Stromal cell of bone marrow (primary cell): Measurements from ENCODE around the gene THAP9.
"Not testable (repeated sequence)": the region's sequence is repeated elsewhere in the genome, so short reads cannot be mapped to it uniquely, and the experiment has no call there.

Experiments
- DNase-seq: peaks from one replicate; pipeline ENCODE4 v3.0.0-alpha.2; 2012; ENCODE audit warnings: low read depth

THAP9 gene, protein sequence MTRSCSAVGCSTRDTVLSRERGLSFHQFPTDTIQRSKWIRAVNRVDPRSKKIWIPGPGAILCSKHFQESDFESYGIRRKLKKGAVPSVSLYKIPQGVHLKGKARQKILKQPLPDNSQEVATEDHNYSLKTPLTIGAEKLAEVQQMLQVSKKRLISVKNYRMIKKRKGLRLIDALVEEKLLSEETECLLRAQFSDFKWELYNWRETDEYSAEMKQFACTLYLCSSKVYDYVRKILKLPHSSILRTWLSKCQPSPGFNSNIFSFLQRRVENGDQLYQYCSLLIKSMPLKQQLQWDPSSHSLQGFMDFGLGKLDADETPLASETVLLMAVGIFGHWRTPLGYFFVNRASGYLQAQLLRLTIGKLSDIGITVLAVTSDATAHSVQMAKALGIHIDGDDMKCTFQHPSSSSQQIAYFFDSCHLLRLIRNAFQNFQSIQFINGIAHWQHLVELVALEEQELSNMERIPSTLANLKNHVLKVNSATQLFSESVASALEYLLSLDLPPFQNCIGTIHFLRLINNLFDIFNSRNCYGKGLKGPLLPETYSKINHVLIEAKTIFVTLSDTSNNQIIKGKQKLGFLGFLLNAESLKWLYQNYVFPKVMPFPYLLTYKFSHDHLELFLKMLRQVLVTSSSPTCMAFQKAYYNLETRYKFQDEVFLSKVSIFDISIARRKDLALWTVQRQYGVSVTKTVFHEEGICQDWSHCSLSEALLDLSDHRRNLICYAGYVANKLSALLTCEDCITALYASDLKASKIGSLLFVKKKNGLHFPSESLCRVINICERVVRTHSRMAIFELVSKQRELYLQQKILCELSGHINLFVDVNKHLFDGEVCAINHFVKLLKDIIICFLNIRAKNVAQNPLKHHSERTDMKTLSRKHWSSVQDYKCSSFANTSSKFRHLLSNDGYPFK

DNA sequence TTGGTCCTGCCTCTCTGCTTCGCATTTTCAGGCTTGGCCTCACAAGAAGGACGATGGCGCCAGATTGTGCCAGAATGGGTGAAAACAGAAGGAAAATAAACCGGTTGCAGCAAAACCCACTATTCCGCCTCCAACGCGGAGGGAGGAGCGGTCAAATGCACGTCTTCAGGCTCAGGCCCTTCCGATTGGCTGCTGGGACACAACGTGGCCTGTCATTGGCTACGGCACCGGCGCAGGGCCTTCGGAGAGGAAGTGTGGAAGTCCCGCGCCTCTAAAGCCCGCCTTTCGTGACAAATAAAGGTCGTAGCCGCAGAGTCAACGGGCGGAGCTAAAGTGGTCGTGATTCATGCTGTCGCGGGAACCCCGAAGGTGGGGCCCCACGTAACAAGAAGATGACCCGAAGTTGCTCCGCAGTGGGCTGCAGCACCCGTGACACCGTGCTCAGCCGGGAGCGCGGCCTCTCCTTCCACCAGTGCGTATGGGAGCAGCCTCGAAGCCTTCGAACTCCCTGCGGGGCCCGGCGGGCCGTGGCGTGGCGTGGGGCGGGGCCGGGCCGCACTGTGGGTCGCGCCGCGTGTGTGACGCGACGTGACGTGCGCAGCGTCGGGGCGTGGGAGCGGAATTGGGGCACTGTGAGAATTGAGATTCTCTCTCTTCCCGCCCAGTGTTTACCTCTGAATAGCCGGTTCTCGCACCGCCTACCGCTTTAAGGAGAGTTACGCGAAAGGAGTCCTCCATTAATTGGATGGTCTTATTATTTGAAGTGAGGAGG lies at the start of gene THAP9:
Gene THAP9, plus strand, starts transcription at position 325 of the 772 bp plus-strand sequence. Its CDS starts 68 bp downstream, at position 393.
- peak; percentile 100 for DNase-seq

DNA sequence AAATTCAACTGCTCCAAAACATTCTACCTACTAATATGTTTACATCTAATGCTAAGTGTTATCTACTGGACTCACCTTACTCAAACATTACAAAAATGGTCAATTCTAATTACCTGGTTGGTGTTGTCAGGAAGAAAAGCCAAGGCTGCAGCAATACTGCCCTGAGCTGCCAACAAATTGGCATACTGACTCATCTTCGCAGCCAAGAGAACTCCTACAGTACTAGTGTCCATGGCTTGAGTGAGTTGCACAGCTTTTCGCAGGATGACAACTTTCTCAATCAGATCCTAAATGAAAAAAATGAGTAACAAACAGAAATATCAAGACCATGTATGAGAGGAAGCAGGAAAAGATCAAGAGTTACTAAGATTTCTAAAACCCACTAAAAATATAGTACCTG lies 49.2 kb upstream of the THAP9 start:
- DNase-seq: no peak

DNA sequence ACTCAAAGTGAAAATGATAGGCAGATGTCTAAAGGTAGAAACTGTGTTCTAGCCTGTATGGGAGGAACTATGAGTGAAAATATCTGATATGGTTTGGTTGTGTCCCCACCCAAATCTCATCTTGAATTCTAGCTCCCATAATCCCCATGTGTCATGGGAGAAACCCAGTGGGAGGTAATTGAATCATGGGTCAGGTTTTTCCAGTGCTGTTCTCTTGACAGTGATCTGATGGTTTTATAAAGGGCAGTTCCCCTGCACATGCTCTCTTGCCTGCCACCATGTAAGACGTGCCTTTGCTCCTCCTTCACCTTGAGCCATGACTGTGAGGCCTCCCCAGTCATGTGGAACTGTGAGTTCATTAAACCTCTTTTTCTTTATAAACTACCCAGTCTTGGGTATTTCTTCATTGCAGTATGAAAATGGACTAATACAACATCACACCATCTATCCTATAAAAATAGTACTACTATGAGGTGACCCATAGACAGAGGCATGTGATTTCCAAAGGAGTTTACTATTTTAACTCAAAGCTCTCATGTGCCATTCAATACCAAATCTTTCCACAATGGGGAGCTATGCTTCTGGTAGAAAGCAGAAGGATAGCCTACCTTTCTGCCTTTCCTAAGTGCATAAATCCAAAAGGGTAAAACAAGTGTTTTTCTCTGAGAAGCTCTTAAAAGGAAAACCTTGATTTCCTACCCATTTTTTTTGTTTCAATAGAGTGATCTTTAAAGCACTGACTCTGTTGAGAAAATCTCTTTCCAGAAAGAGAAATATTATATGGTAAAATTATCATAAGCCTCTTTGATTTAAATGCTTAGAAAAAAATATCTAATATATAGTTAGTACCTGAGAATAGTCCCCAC lies 48.4 kb upstream of the THAP9 start:
- no peak for DNase-seq

DNA sequence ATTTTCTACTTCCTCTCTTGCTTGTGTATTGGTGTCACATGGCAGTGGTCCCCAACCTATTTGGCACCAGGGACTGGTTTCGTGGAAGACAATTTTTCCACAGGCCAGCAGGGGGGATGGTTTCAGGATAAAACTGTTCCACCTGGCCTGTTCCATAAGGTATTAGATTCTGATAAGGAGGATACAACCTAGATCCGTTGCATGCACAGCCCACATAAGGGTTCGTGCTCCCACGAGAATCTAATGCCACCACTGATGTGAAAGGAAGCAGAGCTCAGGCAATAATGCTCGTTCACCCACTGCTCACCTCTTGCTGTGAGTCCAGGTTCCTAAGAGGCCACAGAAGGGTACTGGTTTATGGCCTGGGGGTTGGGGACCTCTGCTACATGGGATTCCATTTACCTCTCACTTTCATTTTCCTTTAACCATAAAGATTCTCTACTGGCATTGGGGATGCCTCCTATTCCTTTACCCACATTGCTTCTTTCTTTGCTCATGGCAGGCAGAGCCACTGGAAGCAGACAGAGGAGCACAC lies 47.7 kb upstream of the THAP9 start:
- no peak for DNase-seq

DNA sequence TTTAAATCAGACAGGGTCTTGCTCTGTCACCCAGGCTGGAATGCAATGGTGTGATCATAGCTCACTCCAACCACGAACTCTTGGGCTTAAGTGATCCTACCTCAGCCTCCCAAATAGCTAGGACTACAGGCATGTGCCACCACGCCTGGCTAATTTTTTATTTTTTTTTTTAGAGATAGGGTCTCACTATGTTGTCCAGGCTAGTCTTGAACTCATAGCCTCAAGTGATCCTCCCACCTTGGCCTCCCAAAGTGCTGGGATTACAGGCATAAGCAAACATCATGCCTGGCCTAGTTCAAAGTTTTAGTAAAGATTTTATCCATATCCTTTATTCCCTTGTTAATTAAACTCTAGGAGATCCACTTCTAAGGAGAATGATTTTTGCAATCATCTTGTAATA lies 40.0 kb upstream of the THAP9 start:
- not testable (repeated sequence) for DNase-seq

DNA sequence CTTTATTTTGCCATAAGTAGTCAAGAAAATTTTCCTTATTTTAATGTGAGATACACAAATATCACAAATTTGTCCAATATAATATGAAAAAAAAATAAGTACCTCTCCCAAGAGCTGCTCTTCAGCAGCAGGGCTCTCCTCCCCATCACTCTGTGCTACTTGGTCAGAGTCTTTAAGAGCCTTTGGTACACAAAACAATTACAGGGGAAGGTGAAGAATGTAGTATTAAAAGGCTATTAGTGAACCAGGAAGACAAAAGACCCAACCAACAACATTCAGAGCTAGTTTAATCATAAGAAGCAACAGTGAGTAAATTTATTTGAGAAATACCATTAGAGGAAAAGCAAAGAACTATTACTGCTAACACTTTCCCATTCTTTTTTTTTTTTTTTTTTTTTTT lies 39.0 kb upstream of the THAP9 start:
- DNase-seq: no peak

DNA sequence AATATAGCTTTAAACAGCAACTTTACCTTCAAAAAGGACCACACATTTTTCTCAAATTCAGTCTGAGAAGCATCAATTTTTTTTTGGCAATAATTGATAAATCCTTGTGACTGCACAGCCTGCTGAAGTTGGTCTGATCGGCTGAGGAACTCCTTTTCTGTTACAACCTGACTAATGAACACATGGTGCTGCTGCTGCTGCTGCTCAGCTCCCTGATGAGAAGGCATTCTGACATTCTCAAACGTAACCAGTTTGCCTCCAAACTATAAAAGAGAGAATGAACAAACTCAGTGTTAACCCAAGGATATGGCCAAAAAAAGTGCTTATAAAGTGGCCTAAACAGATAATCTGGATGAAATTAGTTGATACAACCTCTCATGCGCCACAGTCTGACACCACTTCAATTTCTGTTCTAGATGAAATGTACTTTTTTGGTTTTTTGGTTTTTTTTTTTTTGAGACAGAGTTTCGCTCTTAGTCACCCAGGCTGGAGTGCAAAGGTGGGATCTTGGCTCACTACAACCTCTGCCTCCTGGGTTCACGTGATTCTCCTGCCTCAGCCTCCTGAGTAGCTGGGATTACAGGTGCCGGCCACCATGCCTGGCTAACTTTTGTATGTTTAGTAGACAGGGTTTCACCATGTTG lies 36.1 kb upstream of the THAP9 start:
- DNase-seq: no peak

DNA sequence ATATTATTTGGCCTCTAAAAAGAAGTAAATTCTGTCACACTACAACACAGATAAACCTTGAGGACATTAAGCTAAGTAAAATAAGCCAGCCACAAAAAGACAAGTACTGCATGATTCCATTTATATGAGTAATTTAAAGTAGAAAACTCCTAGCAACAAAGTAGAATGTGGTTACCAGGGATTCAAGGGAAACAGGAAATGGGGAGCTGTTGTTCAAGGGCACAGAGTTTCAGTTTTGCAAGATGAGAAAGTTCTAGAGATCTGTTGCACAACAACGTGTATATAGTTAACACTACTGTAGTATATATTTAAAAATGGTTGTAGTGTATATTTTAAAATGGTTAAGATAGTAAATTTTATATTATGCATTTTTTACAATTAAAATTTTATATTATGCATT lies 34.9 kb upstream of the THAP9 start:
- DNase-seq: peak; percentile 89

DNA sequence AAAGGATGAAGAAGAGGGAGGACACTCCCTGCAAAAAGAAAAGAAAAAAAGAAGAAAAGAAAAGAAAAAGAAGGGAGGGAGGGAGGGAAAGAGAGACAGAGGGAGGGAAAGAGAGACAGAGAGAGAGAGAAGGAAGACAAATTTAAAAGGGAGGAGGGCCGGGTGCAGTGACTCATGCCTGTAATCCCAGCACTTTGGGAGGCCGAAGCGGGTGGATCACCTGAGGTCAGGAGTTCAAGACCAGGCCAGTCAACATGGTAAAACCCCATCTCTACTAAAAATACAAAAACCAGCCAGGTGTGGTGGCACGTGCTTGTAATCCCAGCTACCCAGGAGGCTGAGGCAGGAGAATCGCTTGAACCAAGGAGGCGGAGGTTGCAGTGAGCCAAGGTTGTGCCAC lies 34.5 kb upstream of the THAP9 start:
- DNase-seq: not testable (repeated sequence)

DNA sequence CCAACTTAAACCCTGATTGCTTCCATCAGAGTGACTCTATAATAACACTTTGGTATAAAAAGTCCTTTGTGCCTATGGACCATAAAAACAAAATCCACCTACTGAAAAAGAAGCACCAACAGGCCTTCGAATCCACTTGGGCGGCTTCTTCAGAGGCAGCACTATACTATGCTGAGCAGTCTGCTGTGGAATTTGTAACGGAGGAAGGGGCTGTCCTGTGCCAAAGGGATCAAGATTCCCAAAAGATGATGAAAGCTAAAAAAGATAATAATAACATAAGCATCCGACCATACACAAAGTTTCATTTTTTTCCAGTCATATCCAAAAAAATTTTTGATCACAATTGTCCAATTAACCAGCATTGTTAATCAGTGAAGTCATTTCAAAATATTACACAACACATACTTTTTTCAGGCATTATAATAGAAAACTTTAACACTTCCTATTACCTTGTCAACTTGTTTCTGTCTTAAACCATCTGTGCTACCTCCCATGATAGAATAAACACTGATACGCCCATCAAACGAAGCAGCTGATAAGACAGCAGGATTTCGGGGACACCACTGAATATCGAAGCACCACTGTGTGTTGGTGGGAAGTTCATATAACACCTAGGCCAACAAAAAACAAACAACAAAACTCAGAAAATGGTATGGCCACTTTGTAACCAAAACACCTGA lies 33.7 kb upstream of the THAP9 start:
- DNase-seq: no peak

DNA sequence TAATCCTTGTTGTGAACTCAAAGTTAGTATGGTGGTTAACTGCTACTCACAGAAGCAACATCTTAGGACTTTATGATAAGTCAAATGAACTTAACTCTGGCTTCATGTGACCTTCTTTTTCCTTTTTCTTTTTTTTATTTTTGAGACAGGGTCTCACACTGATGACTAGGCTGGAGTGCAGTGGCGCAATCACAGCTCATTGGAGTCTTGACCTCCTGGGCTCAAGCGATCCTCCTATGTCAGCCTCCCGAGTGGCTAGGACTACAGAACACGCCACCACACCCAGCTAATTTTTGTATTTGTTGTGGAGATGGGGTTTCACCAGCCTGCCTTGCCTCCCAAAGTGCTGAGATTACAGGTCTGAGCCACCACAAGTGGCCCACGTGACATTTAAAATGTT lies 32.0 kb upstream of the THAP9 start:
- no peak for DNase-seq

DNA sequence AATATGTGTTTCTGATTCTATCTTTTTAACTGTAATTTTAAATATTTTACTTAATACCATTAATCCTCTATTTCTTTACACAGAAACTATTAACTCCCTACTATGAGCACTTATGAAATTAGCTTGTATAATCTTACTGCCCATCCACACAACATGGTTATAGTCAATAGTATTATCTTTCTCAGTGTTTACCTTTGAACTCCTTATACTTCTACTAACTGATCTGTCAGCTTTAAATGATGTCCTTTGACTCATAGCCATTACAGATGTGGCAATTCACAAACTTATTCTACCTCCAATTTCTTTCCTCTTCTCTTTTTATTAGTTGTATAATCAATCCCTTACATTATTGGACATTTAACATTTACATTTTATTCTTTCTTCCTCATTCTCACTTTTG lies 15.1 kb upstream of the THAP9 start:
- no peak for DNase-seq

DNA sequence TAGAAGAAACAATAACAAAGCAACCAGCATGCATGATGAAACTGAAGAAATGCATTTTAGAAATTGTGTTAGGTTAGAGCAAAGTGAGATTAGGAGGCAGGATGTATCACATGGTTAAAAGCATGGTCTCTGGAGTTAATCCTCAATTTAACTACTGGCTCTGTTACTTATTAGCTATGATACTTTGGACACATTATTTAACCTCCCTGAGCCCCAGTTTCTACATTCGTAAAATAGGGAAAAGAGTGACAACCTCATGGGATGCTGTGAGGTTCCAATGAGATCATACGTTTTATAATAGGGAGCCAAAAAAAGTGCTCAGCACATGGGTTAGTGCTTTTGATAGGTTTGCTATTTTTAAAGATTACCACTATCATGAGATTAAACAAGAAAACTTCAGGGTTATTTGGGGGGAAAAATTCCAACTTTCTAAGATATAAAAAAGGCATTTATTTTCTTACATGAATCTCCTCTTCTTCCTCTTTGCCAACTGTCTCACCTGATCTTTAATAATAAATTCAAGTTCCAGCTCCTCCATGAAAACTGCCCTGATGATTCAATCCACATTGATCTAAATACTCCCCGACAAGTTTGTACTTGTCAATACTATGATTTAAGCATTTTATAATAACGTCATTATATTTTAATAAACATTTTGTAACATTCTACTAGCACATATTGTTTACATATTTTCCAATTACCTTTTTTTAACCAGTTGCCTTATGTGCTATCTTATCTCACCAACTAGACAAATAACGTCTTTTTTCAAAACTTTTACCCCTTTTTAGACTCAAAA lies 14.2 kb upstream of the THAP9 start:
- DNase-seq: no peak

DNA sequence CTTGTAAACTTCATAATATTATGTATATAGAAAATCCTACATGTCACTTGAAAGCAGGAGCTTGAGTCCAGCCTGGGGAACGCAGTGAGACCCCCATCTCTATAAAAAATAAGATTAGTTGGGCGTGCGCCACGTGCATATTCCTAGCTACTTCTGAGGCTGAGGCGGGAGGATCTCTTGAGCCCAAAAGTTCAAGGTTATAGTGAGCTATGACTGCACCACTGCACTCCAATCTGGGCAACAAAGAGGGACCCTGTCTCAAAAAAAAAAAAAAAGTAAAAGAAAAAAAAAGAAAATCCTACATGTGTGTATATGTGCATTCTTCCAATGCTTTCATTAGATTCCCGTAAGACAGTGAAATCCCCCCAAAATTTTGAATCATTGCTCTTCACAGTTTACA lies 11.2 kb upstream of the THAP9 start:
- no peak for DNase-seq

DNA sequence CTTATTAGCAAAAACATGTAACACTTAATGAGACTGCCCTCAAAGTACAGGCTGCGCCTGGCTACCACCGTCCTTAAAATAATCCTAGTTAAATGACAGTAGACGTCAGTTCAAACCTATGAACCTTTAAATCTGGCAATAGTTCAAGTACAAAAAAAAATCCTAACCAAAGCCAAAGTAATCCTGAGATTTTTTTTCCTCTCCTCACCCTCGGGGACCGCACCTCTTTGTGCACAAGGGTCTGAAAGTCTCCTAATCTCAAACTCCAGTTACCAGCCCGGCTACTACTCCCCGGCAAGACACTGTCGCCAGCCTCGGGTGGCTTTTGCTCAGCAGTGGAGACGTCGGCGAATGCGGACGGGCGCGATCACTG lies 10.0 kb upstream of the THAP9 start:
- no peak for DNase-seq

DNA sequence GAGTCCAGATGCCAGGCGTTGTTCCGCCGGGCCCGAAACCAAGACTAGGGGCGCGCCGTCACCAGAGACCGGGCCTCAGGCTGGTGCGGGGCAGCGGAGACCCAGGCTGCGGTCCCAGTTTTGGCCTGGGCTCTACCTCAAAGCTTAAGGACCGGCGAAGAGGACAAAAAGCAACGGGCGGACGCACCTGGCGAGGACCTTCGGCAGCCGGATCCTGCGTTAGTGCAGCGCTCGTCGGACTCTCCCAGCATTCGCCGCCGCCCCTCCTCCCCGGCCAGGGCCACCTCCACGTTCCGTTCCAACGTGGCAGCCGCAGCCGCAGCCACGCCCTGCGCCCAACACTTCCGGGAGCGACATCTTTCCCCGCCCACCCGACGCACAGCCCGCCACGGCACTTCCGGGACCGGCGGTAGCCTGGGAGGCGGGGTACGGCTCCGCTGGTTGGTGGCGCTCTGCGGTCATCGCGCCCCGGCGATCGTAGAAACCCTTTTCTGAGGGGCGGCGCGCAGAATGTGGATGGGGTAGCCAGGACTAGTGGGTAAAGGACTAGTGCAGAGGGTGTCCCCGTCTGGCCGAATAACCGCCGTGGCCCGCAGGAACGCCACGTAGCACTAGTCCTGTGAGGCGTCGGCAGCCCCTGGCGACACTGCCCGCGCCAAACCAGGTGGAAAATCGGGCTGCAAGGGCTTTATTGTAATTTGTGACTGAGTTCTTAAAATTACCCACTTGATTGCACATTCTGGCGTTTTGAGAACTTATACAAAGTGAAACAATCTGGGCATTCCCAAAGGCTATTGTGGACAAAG lies 9.4 kb upstream of the THAP9 start, which contains the start of gene SEC31A:
Gene SEC31A, minus strand, starts transcription at position 253 of the 806 bp plus-strand sequence. CDS start 9,217 bp downstream, outside the sequence.
- peak; percentile 88 for DNase-seq

DNA sequence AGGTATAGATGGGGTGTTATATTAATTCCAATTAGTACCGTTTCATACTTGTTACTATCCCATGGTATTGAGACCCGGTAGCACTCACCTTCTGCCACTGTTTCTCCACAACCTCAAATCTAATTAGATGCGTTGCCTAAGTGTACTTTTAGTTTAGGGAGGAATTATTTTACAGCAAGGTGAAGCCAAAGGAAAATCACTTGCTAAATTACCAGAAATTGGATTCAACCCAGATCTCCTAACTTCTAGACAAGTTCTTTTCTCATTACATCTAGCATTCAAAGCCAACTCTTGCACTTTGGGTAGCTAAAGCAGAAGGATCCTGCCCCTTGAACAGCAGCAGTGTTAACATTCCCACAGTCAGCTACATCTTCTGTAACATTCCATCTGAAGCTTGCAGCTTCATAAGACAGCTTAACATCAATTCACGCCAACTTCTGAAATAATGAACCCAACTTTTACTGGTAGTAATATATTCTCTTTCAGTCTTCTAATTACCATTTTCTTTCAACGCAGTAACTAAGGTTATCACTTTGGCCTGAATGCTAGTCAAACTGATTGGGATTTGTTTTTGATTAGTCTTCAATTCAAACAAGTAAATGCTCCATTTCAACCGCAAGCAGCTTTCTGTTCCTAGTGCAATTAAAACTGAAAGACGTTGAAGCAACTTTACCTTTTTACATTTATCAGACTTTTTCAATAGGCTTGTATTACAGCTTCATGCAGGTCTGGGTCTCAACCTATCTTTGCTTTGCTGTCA lies 8.6 kb upstream of the THAP9 start:
- no peak for DNase-seq

DNA sequence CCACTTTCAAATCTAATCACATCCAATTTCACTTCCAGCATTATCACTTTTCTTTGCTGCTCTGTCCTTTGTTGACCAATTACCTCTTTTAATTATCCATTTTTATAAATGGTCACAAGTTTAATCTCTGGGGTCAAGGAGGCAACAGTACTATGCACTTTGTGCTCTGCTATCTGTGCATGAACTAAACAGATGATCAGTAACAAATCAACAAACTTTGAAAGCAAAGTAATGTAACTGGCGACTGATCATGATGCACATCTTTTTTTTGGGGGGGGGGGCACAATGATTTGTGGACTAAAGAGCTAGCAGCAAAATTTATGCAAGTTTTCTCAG lies 8.1 kb upstream of the THAP9 start:
- no peak for DNase-seq
